Measurements from ENCODE around the gene SPON2.

SPON2 gene

DNA sequence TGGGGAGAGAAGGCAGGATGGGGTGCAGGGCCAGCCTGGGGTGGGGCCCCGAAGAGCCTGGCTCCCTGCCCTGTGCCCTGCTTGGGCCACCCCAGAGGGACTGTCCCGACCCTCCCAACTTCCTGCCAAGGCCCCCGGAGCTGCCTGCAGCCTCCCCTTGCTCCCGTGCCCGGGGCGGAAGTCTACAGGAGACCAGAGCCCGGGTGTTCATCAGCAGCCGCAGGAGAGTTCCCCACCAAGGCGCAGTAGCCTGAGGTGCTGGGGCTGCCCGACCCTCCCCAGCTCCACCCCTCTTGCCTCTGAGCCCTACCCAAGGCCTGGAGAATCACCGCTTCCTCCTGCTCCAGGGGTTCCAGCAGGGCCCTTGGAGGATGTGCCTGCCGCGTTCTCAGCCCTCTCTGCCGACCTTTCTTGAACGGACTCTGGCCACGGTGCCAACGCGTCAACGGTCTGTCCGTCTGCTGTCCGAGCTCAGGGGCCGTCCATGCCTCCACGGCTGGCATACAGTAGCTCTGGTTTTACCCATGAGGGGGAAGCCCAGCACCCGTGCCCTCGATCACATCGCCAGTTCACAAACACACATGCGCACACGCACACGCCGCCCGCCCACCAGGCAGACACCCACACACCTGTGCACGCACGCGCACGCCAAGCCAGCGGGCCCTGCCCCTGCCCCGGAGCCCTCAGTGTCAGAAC, 36.0 kb upstream of the SPON2 start:
- no peak for DNase-seq

DNA sequence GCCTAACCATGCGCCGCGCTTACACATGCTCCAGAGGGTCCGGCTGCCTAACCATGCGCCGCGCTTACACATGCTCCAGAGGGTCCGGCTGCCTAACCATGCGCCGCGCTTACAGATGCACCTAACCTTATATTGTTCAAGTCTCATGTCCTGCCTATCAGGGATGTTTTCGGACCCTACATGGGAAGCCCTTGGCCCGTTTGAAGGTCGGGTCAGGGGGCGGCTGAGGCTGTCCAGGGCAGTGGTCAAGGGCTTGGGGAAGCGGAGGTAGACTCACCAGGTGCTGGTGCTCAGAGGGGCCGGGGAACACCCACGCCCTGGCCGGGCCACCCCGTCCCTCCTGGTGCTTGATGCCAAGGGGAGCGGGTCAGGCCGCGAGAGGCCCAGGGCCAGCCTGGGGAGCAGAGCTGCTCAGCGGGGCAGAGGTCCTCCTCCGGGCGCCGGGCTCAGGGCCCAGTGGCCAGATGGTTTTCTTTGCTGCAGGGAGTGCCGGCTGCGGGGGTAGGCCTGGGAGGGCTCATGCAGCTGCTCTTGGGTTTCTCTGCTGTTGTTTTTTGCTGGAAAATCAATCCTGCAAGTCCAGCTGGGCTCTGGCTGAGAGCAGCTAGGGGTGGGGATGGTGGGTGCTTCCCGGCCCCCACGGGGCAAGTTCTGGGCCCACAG, 35.4 kb upstream of the SPON2 start:
- DNase-seq, result no peak

DNA sequence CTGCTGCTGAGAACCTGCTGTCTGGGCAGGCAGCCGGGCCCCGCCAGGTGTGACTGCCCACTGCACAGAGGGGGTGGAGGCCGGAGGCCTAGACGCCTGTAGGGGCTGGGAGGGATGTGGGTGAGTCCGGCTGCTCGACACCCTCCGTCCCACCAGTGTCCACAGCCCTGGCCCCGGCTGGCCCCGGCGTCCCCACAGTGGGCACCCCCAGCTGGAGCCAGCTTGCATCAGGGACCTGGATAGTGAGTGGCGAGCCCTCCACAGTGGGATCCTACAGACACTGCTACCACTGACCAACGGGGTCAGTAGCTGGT, 34.7 kb upstream of the SPON2 start:
- no peak for DNase-seq

DNA sequence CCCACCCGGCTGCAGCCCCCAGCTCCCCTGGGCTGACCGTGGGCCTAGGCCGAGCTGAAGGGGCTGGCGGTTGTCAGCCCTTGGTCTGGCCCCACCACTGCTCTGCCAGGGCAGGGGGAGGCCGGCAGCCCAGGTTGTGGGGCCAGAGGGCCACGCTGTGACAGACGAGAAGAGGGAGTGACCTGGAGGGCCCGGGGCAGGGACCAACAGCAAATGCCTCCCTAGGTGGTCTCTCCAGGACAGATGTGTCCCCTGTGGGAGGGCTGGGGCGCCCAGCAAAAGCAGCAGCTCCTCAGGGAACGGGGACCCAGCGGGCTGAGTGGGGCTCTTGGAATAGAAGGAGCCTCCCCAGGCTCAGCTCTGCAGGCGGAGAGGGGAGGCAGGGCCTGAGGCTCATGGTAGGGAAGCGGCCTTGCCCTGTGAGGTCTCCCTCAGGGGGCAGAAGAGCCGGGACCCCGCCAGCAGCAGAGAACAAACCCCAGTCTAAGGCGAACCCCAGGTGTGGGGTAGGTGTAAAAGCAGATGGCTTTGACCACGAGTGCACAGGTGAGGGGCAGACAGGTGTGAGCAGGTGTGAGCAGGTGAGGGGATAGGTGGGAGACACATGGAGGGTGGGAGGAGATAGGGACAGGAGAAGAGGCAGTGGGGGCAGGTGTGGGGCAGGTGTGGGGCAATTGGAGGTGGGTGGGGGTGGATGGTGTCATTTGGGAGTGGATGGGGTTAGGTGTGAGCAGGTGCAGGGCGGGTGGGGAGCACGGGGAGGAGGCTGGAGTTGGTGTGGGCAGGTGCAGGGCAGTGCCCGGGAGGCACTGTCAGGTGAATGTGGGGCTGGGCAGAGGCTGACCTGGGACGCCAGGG, 34.1 kb upstream of the SPON2 start:
- DNase-seq, result no peak

DNA sequence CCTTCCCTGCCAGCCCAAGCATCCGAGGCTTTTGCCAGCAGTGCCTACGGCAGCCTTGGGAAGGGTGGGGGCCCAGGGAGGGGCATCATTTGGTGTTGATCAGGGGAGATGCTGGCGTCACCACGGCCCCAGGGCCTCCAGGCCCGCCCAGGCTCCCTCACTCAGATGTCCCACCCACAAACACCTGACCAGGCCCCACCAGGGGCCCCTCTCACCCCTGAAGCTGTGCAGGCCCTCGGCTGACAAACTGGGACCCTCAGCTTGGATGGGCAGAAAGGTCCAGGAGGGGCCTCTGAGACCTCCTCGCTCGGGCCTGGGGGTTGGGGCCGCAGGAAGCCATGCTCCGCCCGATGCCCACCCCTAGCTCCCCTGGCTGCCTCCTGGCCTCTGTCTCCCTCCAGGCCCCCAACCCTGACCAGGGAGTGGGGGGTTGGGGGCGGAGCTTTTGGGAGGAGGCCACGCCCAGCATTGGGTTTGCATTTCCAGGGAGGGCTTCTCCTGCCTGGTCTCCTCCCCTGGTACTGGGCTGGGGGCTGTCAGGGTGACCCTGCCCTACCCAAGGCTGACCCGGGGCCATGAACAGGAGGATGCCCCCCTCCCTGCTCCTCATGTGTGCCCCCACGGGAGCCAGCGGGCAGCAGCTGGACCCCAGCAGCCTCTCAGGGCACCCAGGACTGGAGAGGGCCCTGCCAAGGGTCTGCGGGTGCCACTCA, 33.4 kb upstream of the SPON2 start:
- DNase-seq, result no peak

DNA sequence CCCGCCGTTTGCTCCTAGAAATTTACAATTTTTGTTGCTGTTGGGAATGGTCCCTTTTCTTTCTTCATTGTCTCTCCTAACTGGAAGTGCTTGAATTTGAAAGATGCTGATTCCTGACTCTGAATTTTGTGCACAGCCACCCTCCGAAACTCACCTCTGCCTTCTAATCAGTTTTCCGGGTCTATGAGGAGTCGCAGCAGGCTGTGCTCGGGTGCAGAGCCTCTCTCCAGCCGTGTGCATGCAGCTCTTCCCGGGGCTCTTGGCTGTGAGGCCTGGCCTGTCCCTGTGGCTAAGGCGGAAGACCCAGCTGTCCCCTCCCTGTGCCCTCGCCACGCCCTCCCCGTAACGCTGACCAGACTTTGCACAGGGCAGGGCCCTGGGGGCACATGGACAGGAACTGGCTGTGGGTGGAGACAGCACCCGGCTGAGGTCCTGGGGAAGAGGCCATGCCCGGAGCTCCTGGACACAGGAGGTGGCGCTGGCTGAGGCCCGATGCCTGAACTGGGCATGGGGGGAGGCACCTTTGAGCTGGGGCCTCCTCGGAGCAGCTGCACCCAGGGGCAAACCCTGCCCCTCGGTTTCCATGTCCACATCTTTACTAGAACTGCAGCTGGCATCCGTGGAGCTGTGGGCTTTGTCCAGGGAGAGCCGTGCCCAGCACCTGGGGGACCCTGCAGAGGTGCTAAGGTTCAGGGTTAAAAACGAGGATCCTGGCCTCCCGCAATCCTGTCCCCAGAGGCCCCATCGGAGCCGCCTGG, 32.6 kb upstream of the SPON2 start:
- no peak for DNase-seq

DNA sequence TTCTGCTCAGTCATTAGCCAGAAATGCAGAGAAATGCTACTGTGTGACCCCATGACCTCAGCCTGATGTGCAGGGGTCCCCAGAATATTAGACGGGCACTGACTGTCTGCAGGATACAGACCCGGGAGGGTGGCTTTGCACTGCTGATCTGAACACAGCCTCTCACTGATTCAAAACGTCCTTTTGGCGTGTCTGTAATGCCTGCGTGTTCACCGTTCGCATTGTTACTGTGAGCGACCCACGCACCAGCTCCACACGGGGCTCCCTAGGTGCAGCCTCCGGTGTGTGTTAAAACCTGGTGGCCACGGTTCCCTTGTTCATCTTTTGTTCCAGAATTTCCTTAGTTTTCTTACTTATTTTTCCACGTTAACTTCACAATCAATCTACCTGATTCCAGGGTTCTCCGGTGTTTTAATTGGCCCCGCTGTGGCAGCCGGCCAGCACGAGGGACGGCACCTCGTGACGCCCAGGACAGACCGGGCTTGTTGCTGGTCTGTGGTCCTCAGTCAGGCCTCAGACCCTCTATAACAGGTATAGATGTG, 32.0 kb upstream of the SPON2 start:
- DNase-seq, result no peak

DNA sequence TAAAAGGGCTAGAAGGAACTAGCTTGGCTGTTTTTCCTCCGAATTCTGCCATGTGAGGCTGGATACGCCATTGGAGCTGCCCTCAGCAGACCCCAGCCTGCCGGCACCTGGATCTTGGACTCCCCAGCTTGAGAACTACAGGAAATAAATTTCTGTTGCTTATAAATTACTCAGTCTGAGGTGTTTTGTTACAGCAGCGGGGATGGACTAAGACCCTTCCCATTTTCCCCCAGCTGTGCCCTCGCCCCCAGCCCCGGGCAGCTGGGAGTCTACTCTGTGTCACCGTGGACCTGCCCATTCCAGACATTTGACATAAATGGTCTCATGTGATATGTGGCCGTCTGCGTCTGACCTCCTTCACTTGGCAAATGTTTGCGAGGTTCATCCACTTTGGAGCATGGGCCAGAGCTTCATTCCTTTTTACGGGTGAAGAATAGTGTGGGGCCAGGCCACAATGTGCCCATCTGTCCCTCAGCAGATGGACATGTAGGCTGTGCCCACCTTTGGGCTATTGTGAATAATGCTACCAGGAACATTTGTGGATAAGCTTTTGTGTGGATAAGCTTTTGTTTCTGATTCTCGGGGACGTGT, 30.7 kb upstream of the SPON2 start:
- DNase-seq, result no peak

DNA sequence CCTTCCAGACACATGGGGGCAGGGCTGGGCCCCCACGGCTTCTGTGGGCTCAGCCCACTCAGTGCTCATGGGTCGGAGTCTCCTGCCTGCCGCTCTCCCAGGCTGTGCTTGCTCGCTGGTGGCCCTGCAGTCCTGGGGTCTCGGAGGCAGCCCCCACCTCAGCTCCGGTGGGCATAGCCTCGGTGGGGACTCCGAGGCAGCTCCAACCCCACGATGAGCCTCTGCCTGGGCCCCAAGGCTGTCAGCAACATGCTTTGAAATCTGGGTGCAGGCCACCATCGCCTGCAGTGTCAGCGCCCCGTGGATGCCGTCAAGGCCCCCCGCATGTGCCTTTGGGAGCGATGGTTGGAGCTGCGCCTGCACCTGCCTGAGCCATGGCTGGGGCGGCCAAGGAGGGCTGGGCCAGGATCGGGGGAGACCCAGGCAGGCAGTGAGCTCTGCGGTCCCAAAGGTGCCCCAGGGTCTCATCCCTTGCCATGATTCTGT, 30.2 kb upstream of the SPON2 start:
- DNase-seq, result no peak

DNA sequence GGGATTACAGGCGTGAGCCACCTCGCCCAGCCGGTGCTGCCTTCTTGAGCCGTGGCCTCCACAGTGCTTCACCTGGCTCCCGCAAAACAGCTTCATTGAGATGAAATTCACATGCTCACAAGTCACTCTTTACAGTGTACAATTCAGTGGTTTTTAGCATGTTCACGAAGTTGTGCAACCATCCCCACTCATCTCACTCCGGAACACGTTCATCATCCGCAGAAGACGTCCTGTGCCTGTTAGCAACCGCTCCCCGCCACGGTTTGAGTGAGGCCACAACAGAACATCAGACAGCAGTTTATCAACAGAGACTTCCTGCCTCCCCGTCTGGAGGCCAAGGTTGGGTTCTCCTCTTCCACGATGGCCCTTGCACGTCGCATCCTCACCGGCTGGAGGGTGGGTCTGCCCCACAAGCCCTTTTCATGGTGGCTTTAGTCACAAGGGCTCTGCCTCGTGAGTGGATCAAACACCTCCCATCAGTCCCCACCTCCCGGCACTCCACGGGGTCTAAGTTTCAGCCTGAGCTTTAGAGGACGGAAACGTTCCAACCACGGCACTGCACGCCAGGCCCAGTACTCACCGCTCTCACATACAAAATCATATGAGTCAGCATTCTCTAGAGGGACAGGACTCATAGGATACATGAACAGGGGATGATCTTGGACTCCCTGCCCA, 29.6 kb upstream of the SPON2 start:
- DNase-seq, result no peak

DNA sequence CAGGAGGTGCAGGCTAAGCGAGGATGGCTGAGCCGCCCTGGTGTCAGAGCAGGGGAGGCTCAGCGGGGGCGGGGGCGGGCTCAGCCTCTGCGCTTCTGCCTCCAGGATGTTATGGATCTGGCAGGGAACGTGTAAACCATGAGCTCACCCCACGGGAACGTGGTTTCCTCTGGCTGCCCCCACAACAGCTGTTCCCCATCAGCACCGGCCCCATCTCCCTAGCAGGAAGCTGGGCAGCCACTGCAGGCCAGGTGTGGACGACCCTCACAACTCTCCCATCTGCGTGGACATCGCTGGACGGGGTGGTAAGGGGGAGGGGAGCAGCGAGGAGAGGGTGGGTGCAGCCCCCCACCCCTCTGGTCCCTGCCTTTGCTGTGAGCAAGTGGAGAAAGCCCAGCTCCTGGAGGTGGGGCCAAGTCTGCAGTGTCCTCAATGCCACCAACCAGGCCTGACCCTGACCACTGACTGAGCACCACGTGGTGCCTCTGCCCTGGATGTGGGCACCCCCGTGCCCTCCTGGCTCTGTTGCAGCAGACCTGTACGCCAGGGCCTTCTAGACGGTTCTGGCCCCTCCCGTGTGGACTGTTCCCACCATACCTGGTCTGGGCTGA, 28.1 kb upstream of the SPON2 start:
- DNase-seq, result no peak

DNA sequence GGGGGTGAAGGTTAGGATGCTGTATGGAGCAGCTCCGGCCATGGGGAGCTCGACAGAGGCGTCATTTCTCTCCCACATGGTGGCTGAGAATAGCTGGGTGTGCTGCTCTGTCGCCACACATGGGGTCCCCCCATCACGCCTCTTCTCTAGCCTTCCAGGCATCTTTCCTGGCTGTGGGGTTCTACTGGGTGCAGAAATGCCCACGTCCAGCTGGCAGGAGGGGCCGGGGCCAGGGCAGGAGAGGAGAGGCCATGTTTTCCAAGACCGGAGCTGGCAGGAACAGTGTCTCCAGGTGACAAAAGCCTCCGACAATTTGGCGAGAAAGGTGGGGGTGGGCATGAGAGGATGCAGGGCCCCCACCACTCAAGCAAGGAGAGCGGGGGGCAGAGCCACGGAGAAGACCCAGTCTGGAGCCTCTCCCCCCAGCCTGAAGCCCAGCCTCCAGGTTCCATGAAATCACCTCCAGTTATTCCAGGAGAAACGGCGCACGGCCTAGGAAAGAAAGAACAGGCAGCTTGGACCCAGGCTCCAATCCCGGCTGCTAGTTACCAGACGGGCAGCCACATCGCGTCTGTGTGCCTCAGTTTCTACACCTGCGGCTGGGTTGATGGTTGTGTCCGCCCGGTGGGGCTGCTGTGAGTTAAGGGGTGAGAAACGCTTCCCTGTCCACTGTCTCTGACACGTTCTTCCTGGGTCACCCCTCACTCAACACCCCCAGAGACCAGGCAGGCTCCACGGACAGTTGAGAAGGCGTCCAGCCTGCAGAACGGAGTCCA, 27.4 kb upstream of the SPON2 start:
- no peak for DNase-seq

DNA sequence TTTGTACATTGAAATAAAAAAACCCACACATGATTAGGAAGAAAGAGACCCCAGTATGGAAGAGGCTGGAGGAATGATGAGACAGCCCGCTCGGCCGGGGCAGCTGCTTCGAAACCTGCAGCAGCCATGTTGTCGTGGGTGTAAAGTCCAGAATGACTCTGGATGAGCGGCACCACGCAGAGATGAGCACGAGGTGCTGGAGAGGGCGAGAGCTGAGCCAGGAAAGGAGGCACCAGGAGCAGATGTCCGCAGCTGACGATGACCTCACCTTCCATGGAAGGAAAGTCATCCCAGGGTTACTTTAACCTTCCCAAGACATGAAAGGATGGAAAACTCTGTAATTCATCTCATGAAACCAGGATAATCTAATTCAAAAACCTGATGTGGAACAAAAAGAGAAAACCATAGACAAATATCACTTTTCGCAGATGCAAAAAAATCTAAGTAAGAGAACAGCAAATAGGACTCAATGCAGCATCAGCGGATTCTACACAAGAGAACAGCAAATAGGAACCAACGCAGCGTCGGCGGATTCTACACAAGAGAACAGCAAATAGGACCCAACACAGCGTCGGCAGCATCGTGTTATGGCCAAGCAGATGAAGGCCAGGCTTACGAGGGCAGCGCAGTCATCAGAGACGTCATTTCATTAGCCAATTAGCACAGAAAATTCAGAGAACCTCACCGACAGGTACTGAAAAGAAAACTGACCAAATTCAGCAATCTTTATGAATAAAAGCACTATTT, 25.9 kb upstream of the SPON2 start:
- no peak for DNase-seq

DNA sequence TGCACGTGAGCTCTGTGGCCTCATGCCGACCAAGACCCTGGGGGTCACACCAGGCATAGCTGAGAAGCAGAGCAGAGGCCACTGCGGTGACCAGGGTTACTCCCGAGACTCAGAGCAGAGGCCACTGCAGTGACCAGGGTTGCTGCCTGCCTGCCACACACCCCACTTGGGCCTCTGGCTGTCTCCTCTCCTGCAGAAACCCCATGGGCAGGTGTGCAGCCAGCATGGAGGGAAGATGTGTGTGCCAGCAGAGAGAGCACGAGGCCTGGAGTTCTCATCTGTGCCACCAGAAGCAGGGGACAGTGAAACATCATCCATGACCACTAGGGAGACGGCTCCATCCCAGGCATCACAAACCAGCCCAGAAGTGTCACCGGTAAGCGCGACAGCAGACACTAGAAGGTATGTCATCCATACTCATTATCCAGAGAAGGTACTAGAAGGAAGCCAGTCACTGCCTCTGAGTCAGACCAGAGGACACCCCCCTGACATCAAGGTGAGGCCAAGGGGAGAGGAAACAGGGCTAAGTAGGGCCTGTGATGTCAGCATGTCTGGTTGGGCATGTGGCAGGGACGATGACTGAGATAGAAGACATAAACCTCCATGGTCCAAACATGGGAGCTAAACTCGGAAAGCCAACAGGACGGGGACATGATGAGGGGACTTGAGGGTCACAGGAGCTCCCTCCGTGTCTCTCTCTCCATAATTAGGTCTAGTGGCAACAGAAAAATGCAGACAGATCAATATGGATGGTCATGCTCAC, 24.2 kb upstream of the SPON2 start:
- no peak for DNase-seq

DNA sequence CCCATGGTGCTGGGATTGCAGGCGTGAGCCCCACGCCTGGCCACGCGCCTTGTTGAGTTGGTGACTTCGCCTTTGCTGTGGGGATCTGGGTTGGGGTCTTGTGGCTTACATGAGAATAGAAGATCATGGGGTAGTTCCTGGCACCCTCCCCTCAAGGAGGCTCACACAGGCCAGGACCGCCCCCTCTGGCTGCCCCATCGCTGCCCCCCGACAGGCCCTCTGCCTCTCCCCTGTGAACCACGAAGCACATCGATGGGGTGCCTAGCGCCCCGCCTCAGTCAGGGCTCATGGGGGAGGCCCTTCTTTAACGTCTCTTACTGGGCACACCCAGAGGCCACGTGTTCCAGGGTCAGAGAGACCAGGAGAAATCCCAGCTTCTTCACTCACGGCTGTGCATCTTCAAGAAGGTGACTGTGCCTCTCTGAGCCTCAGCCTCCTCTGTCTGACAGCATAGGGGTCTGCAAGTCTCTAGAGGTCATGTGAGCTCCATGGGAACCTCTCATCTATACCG, 23.6 kb upstream of the SPON2 start:
- DNase-seq, result no peak

DNA sequence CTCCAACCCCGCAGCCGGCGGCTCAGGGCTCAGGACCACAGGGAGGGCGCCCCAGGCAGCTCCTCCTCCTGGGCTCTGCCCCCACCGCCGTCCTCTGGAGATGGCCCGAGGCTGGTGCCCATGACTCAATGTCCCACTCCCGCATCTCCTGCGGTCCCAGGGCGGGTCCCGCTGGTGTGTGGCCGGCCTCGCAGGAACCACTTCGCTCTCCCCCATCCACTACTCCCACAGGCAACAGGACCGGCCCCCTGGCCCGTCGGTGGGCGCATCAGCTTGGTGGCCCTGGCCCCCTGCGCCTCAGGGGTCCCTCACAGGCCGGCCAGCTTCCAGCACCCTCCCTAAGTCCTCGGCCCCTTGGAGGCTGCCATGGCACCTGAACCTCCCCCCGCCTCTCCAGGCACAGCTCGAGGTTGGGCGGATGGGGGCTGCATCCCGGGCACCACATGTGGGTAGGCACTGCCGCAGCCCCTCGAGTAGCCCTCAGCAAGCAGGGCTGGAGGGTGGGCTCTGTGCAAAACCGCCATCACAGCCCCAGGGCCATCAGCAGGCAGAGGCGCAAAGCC, 22.8 kb upstream of the SPON2 start:
- no peak for DNase-seq

DNA sequence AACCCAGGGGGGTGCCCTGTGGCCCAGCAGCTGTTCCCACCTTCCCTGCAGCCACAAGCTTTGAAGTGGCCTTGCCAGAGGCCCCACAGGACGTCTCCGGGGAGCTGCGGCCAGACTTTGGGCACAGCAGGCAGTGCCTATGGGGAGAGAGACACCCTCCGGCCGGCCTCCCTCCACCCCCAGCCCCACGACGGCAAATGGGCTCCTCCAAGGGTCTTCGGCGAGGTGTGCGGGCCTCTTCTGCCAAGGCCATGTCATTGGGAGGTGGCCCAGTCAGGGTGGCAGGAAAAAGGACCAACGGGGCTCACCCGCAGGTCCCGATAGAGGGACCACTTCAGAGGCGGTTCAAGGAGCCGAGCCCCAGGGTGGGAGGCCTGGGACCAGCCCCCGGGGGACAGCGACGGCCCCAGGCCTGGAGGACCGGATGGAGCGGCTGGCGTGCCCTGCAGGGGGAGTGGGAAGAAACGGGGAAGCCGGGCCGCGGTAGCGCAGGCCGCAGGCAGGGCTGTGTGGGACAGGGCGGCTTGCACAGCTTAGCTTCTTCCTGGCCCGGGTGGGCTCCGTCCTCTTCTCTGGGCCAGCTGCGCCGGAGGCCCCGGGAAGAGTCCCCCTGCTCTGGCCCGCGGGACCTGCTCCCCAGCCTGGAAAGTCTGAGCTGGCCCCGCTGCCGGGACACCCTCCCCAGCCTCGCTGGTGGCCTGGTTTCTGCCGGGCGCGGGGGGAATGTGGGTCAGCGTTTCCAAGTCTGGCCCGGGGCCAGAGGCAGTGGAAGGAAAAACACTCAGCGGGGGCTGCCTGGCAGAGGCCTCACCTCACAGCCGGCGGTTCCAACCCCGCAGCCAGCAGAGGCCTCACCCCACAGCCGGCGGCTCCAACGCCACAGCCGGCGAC, 21.9 kb upstream of the SPON2 start:
- peak in 2 of 3 experiments; percentile 67 to 71 for DNase-seq

Measured in NCI-H1417 (cell line).